Nephron (organoid): Measurements from ENCODE around the gene DCTN1.

Experiments used
- H3K27ac Mint-ChIP-seq, 3 experiments: 2 replicates each; pipeline ENCODE4 v1.8.0; 2020; ENCODE audit warnings: mixed read lengths in 3 of 3, mild to moderate bottlenecking in 2 of 3, moderate library complexity in 1 of 3
- H3K27me3 Mint-ChIP-seq: 2 replicates; pipeline ENCODE4 v1.8.0; 2021; ENCODE audit warnings: low read depth, mild to moderate bottlenecking, moderate library complexity, mixed read lengths
- H3K36me3 Mint-ChIP-seq: 2 replicates; pipeline ENCODE4 v1.8.0; 2020; ENCODE audit warnings: low read depth, mixed read lengths
- H3K4me1 Mint-ChIP-seq: 2 replicates; pipeline ENCODE4 v1.8.0; 2020; ENCODE audit warnings: mixed read lengths
- H3K4me3 Mint-ChIP-seq, 3 experiments: 2 replicates each; pipeline ENCODE4 v1.8.0; 2020; ENCODE audit warnings: mild to moderate bottlenecking in 3 of 3, mixed read lengths in 3 of 3, moderate library complexity in 2 of 3
- H3K9me3 Mint-ChIP-seq: 2 replicates; pipeline ENCODE4 v1.8.0; 2020; ENCODE audit warnings: mixed read lengths
- TF ChIP-seq, protein P1 (sequence below), 3 experiments: fragments of 200-600 bp; sonication (generic); IDR thresholded peaks; one replicate each; pipeline ENCODE4 v1.5.0; 2021; ENCODE audit warnings: antibody characterized with exemption in 3 of 3; ENCODE audit not compliant: unreplicated experiment in 3 of 3

DCTN1 gene

GRCh38 chr2:74383254-74383653, 3.1 kb upstream of the DCTN1 start:
- no peaks in the 10 kb centered on the region for H3K9me3 Mint-ChIP-seq
- peaks cover 4% of the 10 kb centered on the region for H3K36me3 Mint-ChIP-seq
- H3K27me3 Mint-ChIP-seq = no peaks in the 10 kb centered on the region
- TF ChIP-seq, protein P1, sequence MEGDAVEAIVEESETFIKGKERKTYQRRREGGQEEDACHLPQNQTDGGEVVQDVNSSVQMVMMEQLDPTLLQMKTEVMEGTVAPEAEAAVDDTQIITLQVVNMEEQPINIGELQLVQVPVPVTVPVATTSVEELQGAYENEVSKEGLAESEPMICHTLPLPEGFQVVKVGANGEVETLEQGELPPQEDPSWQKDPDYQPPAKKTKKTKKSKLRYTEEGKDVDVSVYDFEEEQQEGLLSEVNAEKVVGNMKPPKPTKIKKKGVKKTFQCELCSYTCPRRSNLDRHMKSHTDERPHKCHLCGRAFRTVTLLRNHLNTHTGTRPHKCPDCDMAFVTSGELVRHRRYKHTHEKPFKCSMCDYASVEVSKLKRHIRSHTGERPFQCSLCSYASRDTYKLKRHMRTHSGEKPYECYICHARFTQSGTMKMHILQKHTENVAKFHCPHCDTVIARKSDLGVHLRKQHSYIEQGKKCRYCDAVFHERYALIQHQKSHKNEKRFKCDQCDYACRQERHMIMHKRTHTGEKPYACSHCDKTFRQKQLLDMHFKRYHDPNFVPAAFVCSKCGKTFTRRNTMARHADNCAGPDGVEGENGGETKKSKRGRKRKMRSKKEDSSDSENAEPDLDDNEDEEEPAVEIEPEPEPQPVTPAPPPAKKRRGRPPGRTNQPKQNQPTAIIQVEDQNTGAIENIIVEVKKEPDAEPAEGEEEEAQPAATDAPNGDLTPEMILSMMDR (IDR thresholded peaks at IDR 0.05; ENCODE audit: unreplicated experiment in 3 of 3) = no peak
- no peak overlapping the region for H3K27ac Mint-ChIP-seq
- H3K4me1 Mint-ChIP-seq = peaks cover 19% of the 10 kb centered on the region
- H3K4me3 Mint-ChIP-seq = no peak overlapping the region

DNA sequence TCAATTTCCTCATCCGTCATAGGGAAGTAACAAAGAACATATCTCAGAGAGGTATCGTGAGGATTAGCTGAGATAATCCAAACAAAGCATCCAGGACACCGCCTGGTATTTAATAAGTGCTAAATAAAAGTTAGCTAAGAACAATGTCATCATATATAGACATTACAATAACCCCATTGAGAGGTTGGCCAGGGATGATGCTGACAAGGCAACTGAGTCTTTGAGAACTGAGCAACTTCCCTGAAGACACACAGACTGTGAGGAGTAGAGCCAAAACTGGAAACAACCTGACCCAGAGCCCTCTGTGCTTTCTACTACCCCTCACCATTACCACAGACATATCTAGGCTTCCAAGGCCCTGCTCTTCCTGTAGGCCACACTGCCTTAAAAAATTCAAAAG, 1.6 kb upstream of the DCTN1 start:
- no peaks in the 10 kb centered on the region for H3K9me3 Mint-ChIP-seq
- no peaks in the 10 kb centered on the region for H3K27me3 Mint-ChIP-seq
- no peak overlapping the region for H3K4me3 Mint-ChIP-seq
- H3K27ac Mint-ChIP-seq = peak overlapping the region in 2 of 3 experiments; percentile 13 to 15
- H3K36me3 Mint-ChIP-seq = peaks cover 16% of the 10 kb centered on the region
- H3K4me1 Mint-ChIP-seq = peaks cover 19% of the 10 kb centered on the region
- TF ChIP-seq, protein P1 (IDR thresholded peaks at IDR 0.05; ENCODE audit: unreplicated experiment in 3 of 3) = no peak

GRCh38 chr2:74378007-74378406, 2.1 kb downstream of the DCTN1 start:
- TF ChIP-seq, protein P1 (IDR thresholded peaks at IDR 0.05; ENCODE audit: unreplicated experiment in 3 of 3) = no peak
- H3K36me3 Mint-ChIP-seq = peaks cover 23% of the 10 kb centered on the region
- no peak overlapping the region for H3K4me3 Mint-ChIP-seq
- H3K9me3 Mint-ChIP-seq = no peaks in the 10 kb centered on the region
- H3K27me3 Mint-ChIP-seq = peaks cover 3% of the 10 kb centered on the region
- H3K27ac Mint-ChIP-seq = no peak overlapping the region
- peaks cover 42% of the 10 kb centered on the region for H3K4me1 Mint-ChIP-seq

DNA sequence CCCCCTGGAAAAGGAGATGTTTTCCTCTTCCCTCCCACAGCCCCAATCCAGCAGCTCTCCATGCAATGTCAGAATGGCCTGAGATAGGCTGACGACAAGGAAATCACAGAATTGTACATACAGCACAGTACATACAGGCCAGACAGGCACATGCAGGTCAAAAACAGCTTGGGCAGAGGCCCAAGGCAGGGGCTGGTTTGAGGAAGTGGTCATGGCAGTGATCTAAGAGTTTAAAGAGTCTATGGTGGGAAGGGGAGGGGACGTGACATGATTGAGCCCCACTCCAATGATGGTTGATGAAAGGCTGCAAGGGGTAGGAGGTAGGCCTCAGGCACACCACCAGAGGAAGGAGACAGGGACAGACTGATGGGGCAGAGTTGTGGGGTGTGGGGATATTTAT, 4.3 kb downstream of the DCTN1 start:
- H3K4me1 Mint-ChIP-seq = peaks cover 38% of the 10 kb centered on the region

GRCh38 chr2:74374509-74375205, 5.5 kb downstream of the DCTN1 start:
- Mint-ChIP-seq H3K4me3 (peak overlapping the region; percentile 80 to 83 (median 81)), H3K27ac (peak overlapping the region; percentile 51 to 68 (median 65)), H3K9me3 (no peaks in the 10 kb centered on the region), H3K36me3 (peaks cover 47% of the 10 kb centered on the region), H3K4me1 (peaks cover 28% of the 10 kb centered on the region), H3K27me3 (peaks cover 3% of the 10 kb centered on the region)
- TF ChIP-seq, protein P1 (IDR thresholded peaks at IDR 0.05; ENCODE audit: unreplicated experiment in 3 of 3) = no peak

More for the DNA sequence above, 4.3 kb downstream of the DCTN1 start:
- TF ChIP-seq, protein P1 (IDR thresholded peaks at IDR 0.05; ENCODE audit: unreplicated experiment in 3 of 3) = no peak
- H3K4me3 Mint-ChIP-seq = peak overlapping the region in 1 of 3 experiments; percentile 29
- H3K27ac Mint-ChIP-seq = no peak overlapping the region
- H3K36me3 Mint-ChIP-seq = peaks cover 35% of the 10 kb centered on the region
- no peaks in the 10 kb centered on the region for H3K9me3 Mint-ChIP-seq
- H3K27me3 Mint-ChIP-seq = peaks cover 3% of the 10 kb centered on the region

DNA sequence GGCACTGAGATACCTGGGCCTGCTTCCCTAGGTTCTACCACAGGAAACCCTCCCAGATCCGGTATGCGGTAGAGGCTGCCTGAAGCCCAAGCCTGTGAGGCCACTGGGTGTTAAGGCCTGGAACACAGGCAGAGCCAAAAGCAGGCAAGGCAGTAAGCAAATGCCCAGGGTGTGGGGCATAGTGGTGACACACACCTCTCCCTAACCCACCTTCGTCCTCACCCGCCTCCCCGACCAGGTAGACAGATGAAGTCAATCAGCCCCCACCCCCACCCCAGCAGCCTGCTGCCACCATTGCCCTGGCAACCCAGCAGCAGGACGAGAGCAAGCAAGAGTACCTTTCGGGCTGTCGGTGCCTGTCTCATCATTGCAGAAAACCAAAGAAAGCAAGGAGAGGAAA, 6.1 kb downstream of the DCTN1 start:
- Mint-ChIP-seq H3K27ac (peak overlapping the region; percentile 51 to 68 (median 65)), H3K27me3 (peaks cover 3% of the 10 kb centered on the region), H3K4me3 (peak overlapping the region; percentile 80 to 83 (median 81)), H3K36me3 (peaks cover 54% of the 10 kb centered on the region), H3K4me1 (peaks cover 28% of the 10 kb centered on the region), H3K9me3 (no peaks in the 10 kb centered on the region)
- TF ChIP-seq, protein P1 (IDR thresholded peaks at IDR 0.05; ENCODE audit: unreplicated experiment in 3 of 3) = no peak
